OCI-LY7 (cell line): ENCODE data around the gene ABCC1. TPM values are rescaled to one million over a fixed set of nuclear protein-coding genes. Genes with fewer than 3 reads are reported as not detected.

Experiments used
- BruUV-seq: library from RNA; stranded (reverse); fragments of 400-500 nt; replicated peaks from 2 replicates; lab custom pipeline; 2021; lab: Mats Ljungman, UMichigan
- CTCF ChIA-PET: fragments of 300-600 bp; sonication (Branson Sonifier 250); formaldehyde crosslinking; loops from one replicate; lab custom pipeline; 2022; ENCODE audit warnings: antibody characterized with exemption; ENCODE audit not compliant: unreplicated experiment; lab: Charles Lee
- POLR2A ChIA-PET: fragments of 300-600 bp; sonication (Branson Sonifier 250); formaldehyde crosslinking; loops from one replicate; lab custom pipeline; 2022; ENCODE audit warnings: antibody characterized with exemption; lab: Charles Lee
- DNase-seq: peaks from one replicate; pipeline ENCODE4 v3.0.0-alpha.2; 2015; ENCODE audit warnings: low spot score
- H2AFZ ChIP-seq: fragments of 200-600 bp; sonication (generic), shearing (Covaris generic); 2 replicates; pipeline ENCODE4 v1.6.1; 2014; ENCODE audit warnings: mild to moderate bottlenecking, antibody characterized with exemption, low read length, moderate library complexity
- H3K27ac ChIP-seq: fragments of 200-600 bp; sonication (generic); 2 replicates; pipeline ENCODE4 v1.5.1; 2014; ENCODE audit warnings: mixed run types, low read depth, mild to moderate bottlenecking, moderate library complexity, low read length, inconsistent platforms; ENCODE audit not compliant: poor library complexity, severe bottlenecking
- H3K36me3 ChIP-seq: fragments of 200-600 bp; sonication (generic); 2 replicates; pipeline ENCODE4 v1.6.1; 2014; ENCODE audit warnings: mild to moderate bottlenecking, antibody characterized with exemption, low read length, moderate library complexity, mixed read lengths; ENCODE audit not compliant: insufficient read depth
- H3K4me1 ChIP-seq: fragments of 200-600 bp; sonication (generic); 2 replicates; pipeline ENCODE4 v1.5.1; 2014; ENCODE audit warnings: mild to moderate bottlenecking, low read length; ENCODE audit not compliant: insufficient read depth, poor library complexity, severe bottlenecking
- H3K4me2 ChIP-seq: fragments of 200-600 bp; sonication (generic); 2 replicates; pipeline ENCODE4 v1.6.1; 2014; ENCODE audit warnings: mild to moderate bottlenecking, low read length
- H3K4me3 ChIP-seq: fragments of 200-600 bp; sonication (generic); 2 replicates; pipeline ENCODE4 v1.5.1; 2014; ENCODE audit warnings: mild to moderate bottlenecking, low read depth, low read length; ENCODE audit not compliant: poor library complexity, severe bottlenecking
- H3K79me2 ChIP-seq: fragments of 200-600 bp; sonication (generic); 2 replicates; pipeline ENCODE4 v1.6.1; 2016; ENCODE audit warnings: low read depth, mild to moderate bottlenecking, low read length, moderate library complexity, mixed read lengths; ENCODE audit not compliant: insufficient read depth
- H3K9me2 ChIP-seq: fragments of 200-600 bp; sonication (generic); 2 replicates; pipeline ENCODE4 v1.6.1; 2016; ENCODE audit warnings: mild to moderate bottlenecking, low read length, mixed read lengths; ENCODE audit not compliant: insufficient read depth
- H3K9me3 ChIP-seq: fragments of 200-600 bp; sonication (generic); 2 replicates; pipeline ENCODE4 v1.6.1; 2014; ENCODE audit warnings: mild to moderate bottlenecking, mixed run types, low read length, mixed read lengths
- H4K20me1 ChIP-seq: fragments of 200-600 bp; sonication (generic); 2 replicates; pipeline ENCODE4 v1.6.1; 2014; ENCODE audit warnings: mild to moderate bottlenecking, antibody characterized with exemption, low read length, moderate library complexity, mixed read lengths; ENCODE audit not compliant: insufficient read depth
- CTCF ChIP-seq: fragments of 200-600 bp; sonication (generic); conservative IDR thresholded peaks from 2 replicates; pipeline ENCODE4 v1.5.1; 2014; ENCODE audit warnings: mild to moderate bottlenecking, antibody characterized with exemption, low read length, moderate library complexity, mixed read lengths
- EZH2phosphoT487 ChIP-seq: fragments of 200-600 bp; sonication (generic); IDR thresholded peaks from 2 replicates; pipeline ENCODE4 v1.6.1; 2018; ENCODE audit warnings: low read depth, borderline replicate concordance, mild to moderate bottlenecking, mixed run types, antibody characterized with exemption, low read length, moderate library complexity, mixed read lengths
- intact Hi-C: fragments of 100-400 bp; cut with micrococcal nuclease; formaldehyde crosslinking; loops from one replicate; pipeline ENCODE4 v1.10.0; 2022; ENCODE audit not compliant: unreplicated experiment
- total RNA-seq, 2 experiments: library from RNA; depleted of rRNA in 1 of 2; stranded (reverse); fragments of >200 nt in 1 of 2; shearing (Covaris generic) in 1 of 2; gene quantifications; 2 replicates each; pipeline ENCODE4 v1.2.3, GENCODE V29; 2014 to 2022

The ABCC1 gene
- total RNA-seq, 2 experiments from 2014 or later = 39.9 to 71.8 TPM

DNA sequence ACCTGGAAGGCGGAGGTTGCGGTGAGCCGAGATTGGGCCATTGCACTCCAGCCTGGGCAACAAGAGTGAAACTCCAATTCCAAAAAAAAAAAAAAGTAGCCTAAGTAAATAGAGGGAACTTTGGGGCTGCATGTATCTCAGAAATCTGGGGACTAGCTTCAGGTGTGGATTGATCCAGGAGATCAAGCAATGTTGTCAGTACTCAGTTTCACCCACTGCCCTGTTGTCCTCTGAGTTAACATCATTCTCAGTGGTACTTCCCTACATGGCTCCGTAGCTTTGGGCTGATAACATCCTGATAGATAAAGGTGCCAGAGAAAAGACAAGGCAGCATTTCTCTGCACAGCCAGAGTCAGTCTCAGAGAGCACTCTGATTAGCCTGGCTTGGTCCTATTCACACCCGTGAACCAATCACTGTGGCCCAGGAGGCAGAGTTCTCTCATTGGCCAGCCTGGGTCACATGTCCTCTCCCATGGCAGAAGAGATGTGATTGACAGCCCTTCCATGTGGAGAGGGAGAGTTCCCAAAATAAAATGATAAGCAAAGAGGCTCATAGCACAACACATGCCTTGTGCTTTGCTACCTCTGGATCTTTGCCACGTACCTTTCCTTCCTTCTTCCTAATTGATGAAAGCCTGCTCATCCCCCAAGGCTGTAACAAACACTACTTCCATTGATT, 99.6 kb downstream of the ABCC1 start:
- H3K36me3 ChIP-seq = peaks cover 99% of the 10 kb centered on the region
- H3K79me2 ChIP-seq = no peaks in the 10 kb centered on the region
- POLR2A ChIA-PET = no interaction called here
- TF ChIP-seq CTCF (no peak), EZH2phosphoT487 (no peak)
- no peak overlapping the region for H3K27ac ChIP-seq
- H3K9me3 ChIP-seq = no peaks in the 10 kb centered on the region
- DNase-seq = no peak
- CTCF ChIA-PET = no interaction called here
- no peak overlapping the region for H2AFZ ChIP-seq
- no peak overlapping the region for H3K4me3 ChIP-seq
- intact Hi-C loops = no loop called here
- H3K9me2 ChIP-seq = no peaks in the 10 kb centered on the region
- no peaks in the 10 kb centered on the region for H4K20me1 ChIP-seq
- BruUV-seq = TSS peak; percentile 25
- peaks cover 6% of the 10 kb centered on the region for H3K4me1 ChIP-seq
- no peak overlapping the region for H3K4me2 ChIP-seq

- DNase-seq = no peak
- peaks cover 99% of the 10 kb centered on the region for H3K36me3 ChIP-seq
- no peaks in the 10 kb centered on the region for H3K79me2 ChIP-seq
- no peak overlapping the region for H3K4me2 ChIP-seq
- intact Hi-C loops = no loop called here
- ChIA-PET CTCF (no interaction called here), POLR2A (no interaction called here)
- H3K27ac ChIP-seq = no peak overlapping the region
- H4K20me1 ChIP-seq = no peaks in the 10 kb centered on the region
- no peaks in the 10 kb centered on the region for H3K9me3 ChIP-seq
- H2AFZ ChIP-seq = no peak overlapping the region
- H3K9me2 ChIP-seq = no peaks in the 10 kb centered on the region
- no TSS peak for BruUV-seq
- H3K4me1 ChIP-seq = peaks cover 6% of the 10 kb centered on the region
- TF ChIP-seq EZH2phosphoT487 (no peak), CTCF (no peak)
- H3K4me3 ChIP-seq = no peak overlapping the region
These were observed 100.7 kb downstream of the ABCC1 start for GRCh38 chr16:16050106-16050505.

DNA sequence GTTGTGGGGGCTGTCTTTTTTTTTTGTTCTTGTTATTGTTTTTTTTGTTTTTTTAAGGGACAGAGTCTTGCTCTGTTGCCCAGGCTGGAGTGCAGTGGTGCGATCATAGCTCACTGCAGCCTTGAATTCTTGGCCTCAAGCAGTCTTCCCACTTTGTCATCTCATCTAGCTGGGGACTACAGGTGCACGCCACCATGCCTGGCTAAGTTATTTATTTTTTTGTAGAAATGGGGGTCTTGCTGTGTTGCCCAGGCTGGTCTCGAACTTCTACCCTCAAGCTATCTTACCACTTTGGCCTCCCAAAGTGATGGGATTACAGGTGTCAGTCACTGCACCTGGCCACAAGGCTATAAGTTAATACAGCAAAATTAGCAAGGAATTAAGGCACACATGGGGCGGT, 101.7 kb downstream of the ABCC1 start:
- no peak for TF ChIP-seq CTCF
- no peak for TF ChIP-seq EZH2phosphoT487
- H3K4me3 ChIP-seq = no peak overlapping the region
- no peaks in the 10 kb centered on the region for H4K20me1 ChIP-seq
- CTCF ChIA-PET = no interaction called here
- H3K9me2 ChIP-seq = no peaks in the 10 kb centered on the region
- intact Hi-C loops = no loop called here
- DNase-seq = no peak
- H3K27ac ChIP-seq = no peak overlapping the region
- no peaks in the 10 kb centered on the region for H3K9me3 ChIP-seq
- H3K79me2 ChIP-seq = no peaks in the 10 kb centered on the region
- H3K4me1 ChIP-seq = peaks cover 6% of the 10 kb centered on the region
- H3K4me2 ChIP-seq = no peak overlapping the region
- POLR2A ChIA-PET = interaction anchor here (0.6 to 1.0 kb wide), 2 partner anchors 18 to 26 kb away, joined by 3 read pairs; no protein-coding TSS in a partner anchor
- no TSS peak for BruUV-seq
- no peak overlapping the region for H2AFZ ChIP-seq
- peaks cover 99% of the 10 kb centered on the region for H3K36me3 ChIP-seq
